ENCODE results near the gene SPACA6. TPM values are rescaled to one million over a fixed set of nuclear protein-coding genes. Genes with fewer than 3 reads are reported as not detected.

SPACA6 gene
- total and polyA plus RNA-seq, 2 experiments from 2014 or later, result 5.1 to 11.5 TPM

DNA sequence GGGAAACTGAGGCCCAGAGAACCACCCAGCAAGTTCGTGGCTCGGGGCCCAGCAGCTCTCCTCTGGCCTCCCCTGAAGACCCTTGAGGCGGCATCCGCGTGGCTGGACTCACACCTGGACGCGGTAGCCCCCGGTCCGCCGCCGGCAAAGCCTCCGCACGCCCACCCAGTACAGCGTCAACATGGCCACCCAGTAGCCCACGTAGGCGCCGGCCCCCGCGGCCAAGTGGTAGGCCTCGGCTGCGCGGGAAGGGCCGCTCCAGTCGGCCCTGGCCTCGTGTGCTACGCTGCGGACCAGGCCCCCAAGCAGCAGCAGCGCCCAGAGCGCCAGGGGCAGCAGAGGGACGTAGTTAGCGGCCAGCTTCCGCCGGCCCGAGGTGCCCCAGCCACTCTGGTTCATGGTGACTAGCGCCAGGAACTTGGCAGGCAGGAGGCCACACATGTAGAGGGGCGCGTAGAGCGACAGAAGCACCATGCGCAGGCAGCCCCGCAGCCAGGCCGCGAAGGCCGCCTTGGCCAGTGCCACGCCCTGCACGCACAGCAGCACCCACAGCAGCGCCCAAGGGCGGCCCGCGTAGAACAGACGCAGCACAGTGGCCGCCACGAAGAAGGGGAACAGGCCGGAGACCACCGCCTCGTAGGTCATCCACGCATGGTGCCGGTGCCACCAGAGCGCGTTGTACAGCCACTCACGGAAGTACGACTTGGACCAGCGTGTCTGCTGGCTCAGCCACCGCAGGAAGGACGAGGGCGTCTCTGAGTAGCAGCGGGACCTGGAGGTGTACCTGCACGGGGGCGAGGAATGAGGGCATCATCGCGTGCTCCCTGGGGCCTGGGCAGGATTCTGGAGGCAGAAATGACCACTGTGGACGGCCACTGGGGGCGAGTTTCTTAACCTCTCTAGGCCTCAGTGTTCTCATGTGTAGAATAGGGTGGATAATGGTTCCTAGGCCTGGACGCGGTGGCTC lies 20.5 kb downstream of the SPACA6 start:
- Histone ChIP-seq H3K79me2 (replicated peaks; ENCODE audit: insufficient read depth) (no peaks in the 10 kb centered on the region), H3K9me2 (ENCODE audit: insufficient read depth) (no peaks in the 10 kb centered on the region), H3K4me3 (no peak overlapping the region), H3K27ac (ENCODE audit: low read depth) (no peak overlapping the region), H2AFZ (no peak overlapping the region), H3F3A (replicated peaks; ENCODE audit: low read depth) (no peaks in the 10 kb centered on the region), H3K36me3 (ENCODE audit: insufficient read depth) (no peaks in the 10 kb centered on the region), H3K27me3 (ENCODE audit: insufficient read depth) (peaks cover 24% of the 10 kb centered on the region), H3K4me1 (ENCODE audit: insufficient read depth) (no peaks in the 10 kb centered on the region; the same call in 1 of the 2 replicates), H4K20me1 (replicated peaks; ENCODE audit: insufficient read depth) (no peaks in the 10 kb centered on the region), H3K4me2 (no peak overlapping the region)
- H3K4me3 Mint-ChIP-seq, result no peak overlapping the region
- no peak overlapping the region for H3K27ac Mint-ChIP-seq
- H3K27me3 Mint-ChIP-seq (ENCODE audit: insufficient read depth, low read depth, poor library complexity), result peaks cover 19% of the 10 kb centered on the region
- TF ChIP-seq ZNF331 (CRISPR knock-in tag; IDR thresholded peaks at IDR 0.05; ENCODE audit: low read depth), result no peak
- TF ChIP-seq, protein P1, sequence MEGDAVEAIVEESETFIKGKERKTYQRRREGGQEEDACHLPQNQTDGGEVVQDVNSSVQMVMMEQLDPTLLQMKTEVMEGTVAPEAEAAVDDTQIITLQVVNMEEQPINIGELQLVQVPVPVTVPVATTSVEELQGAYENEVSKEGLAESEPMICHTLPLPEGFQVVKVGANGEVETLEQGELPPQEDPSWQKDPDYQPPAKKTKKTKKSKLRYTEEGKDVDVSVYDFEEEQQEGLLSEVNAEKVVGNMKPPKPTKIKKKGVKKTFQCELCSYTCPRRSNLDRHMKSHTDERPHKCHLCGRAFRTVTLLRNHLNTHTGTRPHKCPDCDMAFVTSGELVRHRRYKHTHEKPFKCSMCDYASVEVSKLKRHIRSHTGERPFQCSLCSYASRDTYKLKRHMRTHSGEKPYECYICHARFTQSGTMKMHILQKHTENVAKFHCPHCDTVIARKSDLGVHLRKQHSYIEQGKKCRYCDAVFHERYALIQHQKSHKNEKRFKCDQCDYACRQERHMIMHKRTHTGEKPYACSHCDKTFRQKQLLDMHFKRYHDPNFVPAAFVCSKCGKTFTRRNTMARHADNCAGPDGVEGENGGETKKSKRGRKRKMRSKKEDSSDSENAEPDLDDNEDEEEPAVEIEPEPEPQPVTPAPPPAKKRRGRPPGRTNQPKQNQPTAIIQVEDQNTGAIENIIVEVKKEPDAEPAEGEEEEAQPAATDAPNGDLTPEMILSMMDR (conservative IDR thresholded peaks at IDR 0.05; ENCODE audit: low read depth in 2 of 2), result no peak
- TF ChIP-seq CREB1 (CRISPR knock-in tag; IDR thresholded peaks at IDR 0.05; ENCODE audit: low read depth), result no peak
- TF ChIP-seq, protein P2, sequence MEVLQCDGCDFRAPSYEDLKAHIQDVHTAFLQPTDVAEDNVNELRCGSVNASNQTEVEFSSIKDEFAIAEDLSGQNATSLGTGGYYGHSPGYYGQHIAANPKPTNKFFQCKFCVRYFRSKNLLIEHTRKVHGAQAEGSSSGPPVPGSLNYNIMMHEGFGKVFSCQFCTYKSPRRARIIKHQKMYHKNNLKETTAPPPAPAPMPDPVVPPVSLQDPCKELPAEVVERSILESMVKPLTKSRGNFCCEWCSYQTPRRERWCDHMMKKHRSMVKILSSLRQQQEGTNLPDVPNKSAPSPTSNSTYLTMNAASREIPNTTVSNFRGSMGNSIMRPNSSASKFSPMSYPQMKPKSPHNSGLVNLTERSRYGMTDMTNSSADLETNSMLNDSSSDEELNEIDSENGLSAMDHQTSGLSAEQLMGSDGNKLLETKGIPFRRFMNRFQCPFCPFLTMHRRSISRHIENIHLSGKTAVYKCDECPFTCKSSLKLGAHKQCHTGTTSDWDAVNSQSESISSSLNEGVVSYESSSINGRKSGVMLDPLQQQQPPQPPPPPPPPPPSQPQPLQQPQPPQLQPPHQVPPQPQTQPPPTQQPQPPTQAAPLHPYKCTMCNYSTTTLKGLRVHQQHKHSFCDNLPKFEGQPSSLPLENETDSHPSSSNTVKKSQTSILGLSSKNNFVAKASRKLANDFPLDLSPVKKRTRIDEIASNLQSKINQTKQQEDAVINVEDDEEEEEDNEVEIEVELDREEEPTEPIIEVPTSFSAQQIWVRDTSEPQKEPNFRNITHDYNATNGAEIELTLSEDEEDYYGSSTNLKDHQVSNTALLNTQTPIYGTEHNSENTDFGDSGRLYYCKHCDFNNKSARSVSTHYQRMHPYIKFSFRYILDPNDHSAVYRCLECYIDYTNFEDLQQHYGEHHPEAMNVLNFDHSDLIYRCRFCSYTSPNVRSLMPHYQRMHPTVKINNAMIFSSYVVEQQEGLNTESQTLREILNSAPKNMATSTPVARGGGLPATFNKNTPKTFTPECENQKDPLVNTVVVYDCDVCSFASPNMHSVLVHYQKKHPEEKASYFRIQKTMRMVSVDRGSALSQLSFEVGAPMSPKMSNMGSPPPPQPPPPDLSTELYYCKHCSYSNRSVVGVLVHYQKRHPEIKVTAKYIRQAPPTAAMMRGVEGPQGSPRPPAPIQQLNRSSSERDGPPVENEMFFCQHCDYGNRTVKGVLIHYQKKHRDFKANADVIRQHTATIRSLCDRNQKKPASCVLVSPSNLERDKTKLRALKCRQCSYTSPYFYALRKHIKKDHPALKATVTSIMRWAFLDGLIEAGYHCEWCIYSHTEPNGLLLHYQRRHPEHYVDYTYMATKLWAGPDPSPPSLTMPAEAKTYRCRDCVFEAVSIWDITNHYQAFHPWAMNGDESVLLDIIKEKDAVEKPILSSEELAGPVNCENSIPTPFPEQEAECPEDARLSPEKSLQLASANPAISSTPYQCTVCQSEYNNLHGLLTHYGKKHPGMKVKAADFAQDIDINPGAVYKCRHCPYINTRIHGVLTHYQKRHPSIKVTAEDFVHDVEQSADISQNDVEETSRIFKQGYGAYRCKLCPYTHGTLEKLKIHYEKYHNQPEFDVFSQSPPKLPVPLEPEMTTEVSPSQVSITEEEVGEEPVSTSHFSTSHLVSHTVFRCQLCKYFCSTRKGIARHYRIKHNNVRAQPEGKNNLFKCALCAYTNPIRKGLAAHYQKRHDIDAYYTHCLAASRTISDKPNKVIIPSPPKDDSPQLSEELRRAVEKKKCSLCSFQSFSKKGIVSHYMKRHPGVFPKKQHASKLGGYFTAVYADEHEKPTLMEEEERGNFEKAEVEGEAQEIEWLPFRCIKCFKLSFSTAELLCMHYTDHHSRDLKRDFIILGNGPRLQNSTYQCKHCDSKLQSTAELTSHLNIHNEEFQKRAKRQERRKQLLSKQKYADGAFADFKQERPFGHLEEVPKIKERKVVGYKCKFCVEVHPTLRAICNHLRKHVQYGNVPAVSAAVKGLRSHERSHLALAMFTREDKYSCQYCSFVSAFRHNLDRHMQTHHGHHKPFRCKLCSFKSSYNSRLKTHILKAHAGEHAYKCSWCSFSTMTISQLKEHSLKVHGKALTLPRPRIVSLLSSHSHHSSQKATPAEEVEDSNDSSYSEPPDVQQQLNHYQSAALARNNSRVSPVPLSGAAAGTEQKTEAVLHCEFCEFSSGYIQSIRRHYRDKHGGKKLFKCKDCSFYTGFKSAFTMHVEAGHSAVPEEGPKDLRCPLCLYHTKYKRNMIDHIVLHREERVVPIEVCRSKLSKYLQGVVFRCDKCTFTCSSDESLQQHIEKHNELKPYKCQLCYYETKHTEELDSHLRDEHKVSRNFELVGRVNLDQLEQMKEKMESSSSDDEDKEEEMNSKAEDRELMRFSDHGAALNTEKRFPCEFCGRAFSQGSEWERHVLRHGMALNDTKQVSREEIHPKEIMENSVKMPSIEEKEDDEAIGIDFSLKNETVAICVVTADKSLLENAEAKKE (CRISPR knock-in tag; IDR thresholded peaks at IDR 0.05), result no peak
- no peak for TF ChIP-seq ZNF114 (CRISPR knock-in tag; IDR thresholded peaks at IDR 0.05)
- TF ChIP-seq POLR2AphosphoS5 (IDR thresholded peaks at IDR 0.05; ENCODE audit: low read depth), result no peak
- no peak for TF ChIP-seq STAT1 (IDR thresholded peaks at IDR 0.05; ENCODE audit: unreplicated experiment)
- TF ChIP-seq, protein P3, sequence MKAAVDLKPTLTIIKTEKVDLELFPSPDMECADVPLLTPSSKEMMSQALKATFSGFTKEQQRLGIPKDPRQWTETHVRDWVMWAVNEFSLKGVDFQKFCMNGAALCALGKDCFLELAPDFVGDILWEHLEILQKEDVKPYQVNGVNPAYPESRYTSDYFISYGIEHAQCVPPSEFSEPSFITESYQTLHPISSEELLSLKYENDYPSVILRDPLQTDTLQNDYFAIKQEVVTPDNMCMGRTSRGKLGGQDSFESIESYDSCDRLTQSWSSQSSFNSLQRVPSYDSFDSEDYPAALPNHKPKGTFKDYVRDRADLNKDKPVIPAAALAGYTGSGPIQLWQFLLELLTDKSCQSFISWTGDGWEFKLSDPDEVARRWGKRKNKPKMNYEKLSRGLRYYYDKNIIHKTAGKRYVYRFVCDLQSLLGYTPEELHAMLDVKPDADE (IDR thresholded peaks at IDR 0.05), result no peak
- no peak for TF ChIP-seq NANOG (IDR thresholded peaks at IDR 0.05; ENCODE audit: borderline replicate concordance)
- no peak for TF ChIP-seq JUNB (IDR thresholded peaks at IDR 0.05; ENCODE audit: unreplicated experiment)
- no peak for TF ChIP-seq EZH2phosphoT487 (IDR thresholded peaks at IDR 0.05; ENCODE audit: unreplicated experiment)
- TF ChIP-seq, protein P4, sequence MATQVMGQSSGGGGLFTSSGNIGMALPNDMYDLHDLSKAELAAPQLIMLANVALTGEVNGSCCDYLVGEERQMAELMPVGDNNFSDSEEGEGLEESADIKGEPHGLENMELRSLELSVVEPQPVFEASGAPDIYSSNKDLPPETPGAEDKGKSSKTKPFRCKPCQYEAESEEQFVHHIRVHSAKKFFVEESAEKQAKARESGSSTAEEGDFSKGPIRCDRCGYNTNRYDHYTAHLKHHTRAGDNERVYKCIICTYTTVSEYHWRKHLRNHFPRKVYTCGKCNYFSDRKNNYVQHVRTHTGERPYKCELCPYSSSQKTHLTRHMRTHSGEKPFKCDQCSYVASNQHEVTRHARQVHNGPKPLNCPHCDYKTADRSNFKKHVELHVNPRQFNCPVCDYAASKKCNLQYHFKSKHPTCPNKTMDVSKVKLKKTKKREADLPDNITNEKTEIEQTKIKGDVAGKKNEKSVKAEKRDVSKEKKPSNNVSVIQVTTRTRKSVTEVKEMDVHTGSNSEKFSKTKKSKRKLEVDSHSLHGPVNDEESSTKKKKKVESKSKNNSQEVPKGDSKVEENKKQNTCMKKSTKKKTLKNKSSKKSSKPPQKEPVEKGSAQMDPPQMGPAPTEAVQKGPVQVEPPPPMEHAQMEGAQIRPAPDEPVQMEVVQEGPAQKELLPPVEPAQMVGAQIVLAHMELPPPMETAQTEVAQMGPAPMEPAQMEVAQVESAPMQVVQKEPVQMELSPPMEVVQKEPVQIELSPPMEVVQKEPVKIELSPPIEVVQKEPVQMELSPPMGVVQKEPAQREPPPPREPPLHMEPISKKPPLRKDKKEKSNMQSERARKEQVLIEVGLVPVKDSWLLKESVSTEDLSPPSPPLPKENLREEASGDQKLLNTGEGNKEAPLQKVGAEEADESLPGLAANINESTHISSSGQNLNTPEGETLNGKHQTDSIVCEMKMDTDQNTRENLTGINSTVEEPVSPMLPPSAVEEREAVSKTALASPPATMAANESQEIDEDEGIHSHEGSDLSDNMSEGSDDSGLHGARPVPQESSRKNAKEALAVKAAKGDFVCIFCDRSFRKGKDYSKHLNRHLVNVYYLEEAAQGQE (IDR thresholded peaks at IDR 0.05; ENCODE audit: unreplicated experiment), result no peak
- TF ChIP-seq EZH2 (IDR thresholded peaks at IDR 0.05; ENCODE audit: low read depth, unreplicated experiment), result no peak
- H3K36me3 Mint-ChIP-seq (ENCODE audit: low read depth), result no peaks in the 10 kb centered on the region; the same call in 1 of the 3 replicates
- H3K9me3 Mint-ChIP-seq, result peaks cover under 1% of the 10 kb centered on the region; the same call in 2 of the 3 replicates
- H3K4me1 Mint-ChIP-seq, result peaks cover under 1% of the 10 kb centered on the region; the same call in 1 of the 3 replicates
- ATAC-seq, result no peak; the same call in 2 of the 3 replicates
- no peak for DNase-seq (ENCODE audit: low spot score)
